DND-41 (cell line): ENCODE results near the gene CHAT.
A peak's percentile ranks its signal among the peaks of the same experiment; 100 is the strongest.

Source experiments
- ATAC-seq: fragments of 200-7000 bp; cut with Tn5 transposase; 3 replicates; pipeline ENCODE4 v1.9.1; 2021; ENCODE audit warnings: low read depth; ENCODE audit not compliant: insufficient read depth
- DNase-seq: peaks from one replicate; pipeline ENCODE4 v3.0.0-alpha.2; 2020
- H2AFZ ChIP-seq: 2 replicates; pipeline ENCODE4 v1.6.0; 2012; ENCODE audit warnings: low read depth, low read length
- H3K27ac ChIP-seq: 2 replicates; pipeline ENCODE4 v1.5.1; 2012; ENCODE audit warnings: low read length, inconsistent platforms
- H3K27me3 ChIP-seq: fragments of 200-600 bp; sonication (generic); 2 replicates; pipeline ENCODE4 v1.6.0; 2012; ENCODE audit warnings: low read length, mild to moderate bottlenecking, inconsistent platforms; ENCODE audit not compliant: insufficient read depth, poor library complexity
- H3K36me3 ChIP-seq: 2 replicates; pipeline ENCODE4 v1.5.1; 2012; ENCODE audit warnings: low read length, inconsistent platforms; ENCODE audit not compliant: insufficient read depth
- H3K4me1 ChIP-seq: 2 replicates; pipeline ENCODE4 v1.5.1; 2012; ENCODE audit warnings: mild to moderate bottlenecking, low read length; ENCODE audit not compliant: insufficient read depth
- H3K4me2 ChIP-seq: 2 replicates; pipeline ENCODE4 v1.6.0; 2012; ENCODE audit warnings: mild to moderate bottlenecking, moderate library complexity, low read length, inconsistent platforms; ENCODE audit not compliant: insufficient read depth
- H3K4me3 ChIP-seq, 2 experiments: fragments of 200-600 bp in 1 of 2; shearing (Covaris generic) in 1 of 2; 2 replicates each; pipeline ENCODE4 v1.5.1; 2012 to 2016; ENCODE audit warnings: inconsistent platforms in 2 of 2, low read length in 2 of 2, mild to moderate bottlenecking in 2 of 2, low read depth in 1 of 2, moderate library complexity in 1 of 2
- H3K79me2 ChIP-seq: 2 replicates; pipeline ENCODE4 v1.6.0; 2012; ENCODE audit warnings: low read length, inconsistent platforms; ENCODE audit not compliant: insufficient read depth
- H3K9ac ChIP-seq: 2 replicates; pipeline ENCODE4 v1.6.0; 2012; ENCODE audit warnings: low read depth, mild to moderate bottlenecking, inconsistent platforms, low read length, moderate library complexity
- H3K9me3 ChIP-seq: 2 replicates; pipeline ENCODE4 v1.5.1; 2012; ENCODE audit warnings: low read length, moderate library complexity, mild to moderate bottlenecking, inconsistent platforms; ENCODE audit not compliant: insufficient read depth, severe bottlenecking
- H4K20me1 ChIP-seq: 2 replicates; pipeline ENCODE4 v1.6.0; 2012; ENCODE audit warnings: low read length; ENCODE audit not compliant: insufficient read depth
- CTCF ChIP-seq: IDR thresholded peaks from 2 replicates; pipeline ENCODE4 v1.5.1; 2012; ENCODE audit warnings: borderline replicate concordance, low read length, moderate library complexity, mild to moderate bottlenecking; ENCODE audit not compliant: poor library complexity, severe bottlenecking; ENCODE audit errors: extremely low read depth
- EZH2 ChIP-seq: IDR thresholded peaks from 3 replicates; pipeline ENCODE4 v1.6.1; 2012; ENCODE audit warnings: borderline replicate concordance, low read depth, mild to moderate bottlenecking, moderate library complexity, low read length, inconsistent platforms; ENCODE audit not compliant: severe bottlenecking

The CHAT gene

GRCh38 chr10:49651039-49651835 is 37.4 kb downstream of the CHAT start:
- Histone ChIP-seq H3K9ac (peak overlapping the region; percentile 46), H3K4me3 (no peak overlapping the region), H3K27ac (peak overlapping the region; percentile 83), H3K4me2 (no peak overlapping the region), H3K36me3 (no peaks in the 10 kb centered on the region), H3K79me2 (no peaks in the 10 kb centered on the region), H3K9me3 (no peaks in the 10 kb centered on the region), H4K20me1 (no peaks in the 10 kb centered on the region), H3K27me3 (no peaks in the 10 kb centered on the region), H3K4me1 (peaks cover 47% of the 10 kb centered on the region), H2AFZ (no peak overlapping the region)
- DNase-seq: no peak
- ATAC-seq: no peak
- no peak for TF ChIP-seq CTCF
- no peak for TF ChIP-seq EZH2

GRCh38 chr10:49651917-49652316 is 38.1 kb downstream of the CHAT start:
- no peak overlapping the region for H3K4me3 ChIP-seq
- DNase-seq (no peak), ATAC-seq (no peak)
- H3K27ac ChIP-seq: peak overlapping the region; percentile 83
- no peaks in the 10 kb centered on the region for H3K36me3 ChIP-seq
- H3K4me1 ChIP-seq: peaks cover 44% of the 10 kb centered on the region
- H3K27me3 ChIP-seq: no peaks in the 10 kb centered on the region
- no peak overlapping the region for H3K9ac ChIP-seq
- no peaks in the 10 kb centered on the region for H4K20me1 ChIP-seq
- no peak overlapping the region for H2AFZ ChIP-seq
- no peaks in the 10 kb centered on the region for H3K9me3 ChIP-seq
- H3K79me2 ChIP-seq: no peaks in the 10 kb centered on the region
- H3K4me2 ChIP-seq: no peak overlapping the region
- TF ChIP-seq EZH2 (no peak), CTCF (no peak)

- DNase-seq: no peak
- H3K9me3 ChIP-seq: no peaks in the 10 kb centered on the region
- no peak overlapping the region for H2AFZ ChIP-seq
- no peaks in the 10 kb centered on the region for H4K20me1 ChIP-seq
- no peak overlapping the region for H3K4me2 ChIP-seq
- H3K27ac ChIP-seq: peak overlapping the region; percentile 83; the same call in 1 of the 2 replicates
- no peaks in the 10 kb centered on the region for H3K36me3 ChIP-seq
- ATAC-seq: no peak
- H3K27me3 ChIP-seq: no peaks in the 10 kb centered on the region
- no peak overlapping the region for H3K4me3 ChIP-seq
- TF ChIP-seq EZH2 (no peak), CTCF (no peak)
- peaks cover 37% of the 10 kb centered on the region for H3K4me1 ChIP-seq
- H3K79me2 ChIP-seq: no peaks in the 10 kb centered on the region
- no peak overlapping the region for H3K9ac ChIP-seq
These were observed 38.8 kb downstream of the CHAT start for GRCh38 chr10:49652421-49653272.
